D721Med (cell line): ENCODE measurements around the gene SHLD3.

ENCODE experiments used
- DNase-seq: peaks from one replicate; pipeline ENCODE4 v3.0.0; 2011; ENCODE audit warnings: low spot score; ENCODE audit not compliant: insufficient read length
- FAIRE-seq: peaks from 2 replicates; lab custom pipeline; 2011; peaks lifted over from hg19 to GRCh38; lab: Jason Lieb, UNC
- TF ChIP-seq, protein P1 (sequence below): IDR thresholded peaks from 2 replicates; pipeline ENCODE4 v1.5.1; 2012; ENCODE audit warnings: mild to moderate bottlenecking, control low read depth; ENCODE audit not compliant: insufficient read depth; ENCODE audit errors: missing control alignments

SHLD3 gene

DNA sequence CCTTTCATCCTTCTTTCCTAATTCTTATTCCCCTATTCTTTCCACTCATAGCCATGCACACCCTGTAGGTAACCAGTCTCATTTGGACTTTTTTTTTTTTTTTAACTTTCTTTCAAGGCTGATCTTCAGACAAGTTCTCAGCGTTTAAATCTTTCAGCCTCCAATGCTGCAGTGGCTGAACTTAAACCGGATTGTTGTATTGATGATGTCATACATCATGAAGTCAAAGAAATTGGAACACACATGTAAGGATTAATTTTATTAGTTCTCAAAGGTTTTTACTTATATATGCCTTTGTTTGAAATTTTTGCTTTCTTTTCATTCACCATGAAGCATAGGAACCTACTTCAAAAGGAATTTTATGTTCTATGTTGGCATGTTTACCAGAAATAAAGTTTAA is 22.1 kb downstream of the SHLD3 start:
- TF ChIP-seq, protein P1, sequence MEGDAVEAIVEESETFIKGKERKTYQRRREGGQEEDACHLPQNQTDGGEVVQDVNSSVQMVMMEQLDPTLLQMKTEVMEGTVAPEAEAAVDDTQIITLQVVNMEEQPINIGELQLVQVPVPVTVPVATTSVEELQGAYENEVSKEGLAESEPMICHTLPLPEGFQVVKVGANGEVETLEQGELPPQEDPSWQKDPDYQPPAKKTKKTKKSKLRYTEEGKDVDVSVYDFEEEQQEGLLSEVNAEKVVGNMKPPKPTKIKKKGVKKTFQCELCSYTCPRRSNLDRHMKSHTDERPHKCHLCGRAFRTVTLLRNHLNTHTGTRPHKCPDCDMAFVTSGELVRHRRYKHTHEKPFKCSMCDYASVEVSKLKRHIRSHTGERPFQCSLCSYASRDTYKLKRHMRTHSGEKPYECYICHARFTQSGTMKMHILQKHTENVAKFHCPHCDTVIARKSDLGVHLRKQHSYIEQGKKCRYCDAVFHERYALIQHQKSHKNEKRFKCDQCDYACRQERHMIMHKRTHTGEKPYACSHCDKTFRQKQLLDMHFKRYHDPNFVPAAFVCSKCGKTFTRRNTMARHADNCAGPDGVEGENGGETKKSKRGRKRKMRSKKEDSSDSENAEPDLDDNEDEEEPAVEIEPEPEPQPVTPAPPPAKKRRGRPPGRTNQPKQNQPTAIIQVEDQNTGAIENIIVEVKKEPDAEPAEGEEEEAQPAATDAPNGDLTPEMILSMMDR: no peak
- no peak for FAIRE-seq
- DNase-seq: no peak

DNA sequence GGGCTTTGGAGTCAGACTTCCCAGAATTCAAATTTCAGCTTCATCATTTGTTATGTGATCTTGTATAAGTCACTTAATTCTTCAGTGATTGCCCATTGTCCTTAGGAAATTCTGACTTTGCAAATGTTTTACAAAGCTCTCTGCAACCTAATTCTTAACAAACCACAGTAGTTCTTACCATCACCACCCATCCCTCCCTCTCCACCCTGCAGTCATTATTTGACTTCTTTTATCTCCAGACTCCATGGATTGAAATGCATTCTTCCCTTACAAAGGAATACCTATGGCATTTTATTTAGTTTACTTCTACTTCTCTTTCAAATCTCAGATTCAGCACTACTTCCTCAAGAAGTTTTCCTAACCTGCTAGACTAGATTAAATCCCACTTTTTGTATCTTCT is 23.1 kb downstream of the SHLD3 start:
- no peak for DNase-seq
- TF ChIP-seq, protein P1: no peak
- no peak for FAIRE-seq

DNA sequence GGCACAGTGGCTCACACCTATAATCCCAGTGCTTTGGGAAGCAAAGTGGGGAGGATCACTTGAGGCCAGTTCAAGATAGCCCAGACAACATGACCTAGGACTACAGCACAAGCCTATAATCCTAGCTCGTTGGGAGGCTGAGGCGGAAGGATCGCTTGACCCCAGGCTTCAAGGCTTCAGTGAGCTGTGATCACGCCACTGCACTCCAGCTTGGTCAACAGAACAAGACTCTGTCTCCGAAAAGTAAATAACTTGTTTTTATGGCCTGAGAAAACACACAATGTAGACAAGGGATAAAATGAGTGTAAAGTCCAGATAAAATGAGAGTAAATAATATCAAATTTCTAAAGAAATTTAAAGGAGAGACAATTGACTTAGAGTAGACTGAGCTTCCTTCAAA is 26.3 kb downstream of the SHLD3 start:
- DNase-seq (no peak), FAIRE-seq (no peak)
- TF ChIP-seq, protein P1: no peak

DNA sequence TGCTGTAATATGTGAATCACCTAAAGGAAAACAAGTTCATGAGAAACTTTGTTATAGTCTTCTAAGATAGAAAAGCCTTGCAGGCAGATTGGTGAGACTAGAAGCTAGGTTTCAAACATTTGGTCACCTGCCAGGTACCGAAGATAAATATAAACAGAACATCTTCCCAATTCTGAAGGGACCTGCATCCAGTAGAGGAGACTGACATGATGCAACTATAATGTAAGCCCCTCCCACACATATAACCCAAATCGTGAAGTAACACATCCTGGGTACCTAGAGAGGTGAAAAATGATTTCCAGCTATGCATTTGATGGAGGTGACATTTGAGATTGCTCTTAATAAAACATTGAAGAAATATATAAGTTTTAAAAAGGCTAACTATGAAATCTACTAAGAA is 29.9 kb downstream of the SHLD3 start:
- TF ChIP-seq, protein P1: no peak
- no peak for DNase-seq
- FAIRE-seq: no peak

DNA sequence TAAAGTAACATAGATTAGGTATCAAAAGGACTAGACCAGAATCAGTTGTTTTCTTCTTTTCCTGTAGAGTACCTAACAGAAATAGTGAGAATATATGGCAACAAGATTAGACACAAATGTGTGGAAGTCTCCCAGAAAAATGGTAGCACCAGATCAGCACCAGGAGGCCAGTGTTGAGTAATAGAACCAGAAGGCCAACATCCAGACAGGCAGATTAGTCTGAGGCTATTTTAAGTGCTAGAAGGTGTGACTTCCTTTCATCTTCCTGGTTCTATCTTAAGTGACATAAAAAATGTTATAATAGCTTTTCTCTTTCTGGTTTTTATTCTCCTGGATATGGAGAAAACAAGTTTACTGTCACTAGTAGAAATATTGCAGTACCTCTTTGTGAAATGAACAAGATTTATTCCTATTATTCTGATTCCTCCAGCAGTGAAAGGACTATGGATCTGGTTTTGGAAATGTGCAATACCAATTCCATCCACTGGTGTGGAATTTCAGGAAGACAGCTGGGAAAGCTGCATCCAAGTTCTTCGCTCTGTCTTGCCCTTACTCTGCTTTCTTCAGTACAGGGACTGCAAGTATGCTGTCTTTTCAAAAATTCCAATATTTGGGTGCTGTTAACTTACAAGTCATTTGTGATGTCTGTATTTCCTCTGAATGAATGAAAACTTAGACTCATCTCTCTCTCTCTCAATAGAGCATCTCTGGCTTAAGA is 39.1 kb downstream of the SHLD3 start:
- DNase-seq (no peak), FAIRE-seq (peak; percentile 21)
- TF ChIP-seq, protein P1: peak; percentile 21

DNA sequence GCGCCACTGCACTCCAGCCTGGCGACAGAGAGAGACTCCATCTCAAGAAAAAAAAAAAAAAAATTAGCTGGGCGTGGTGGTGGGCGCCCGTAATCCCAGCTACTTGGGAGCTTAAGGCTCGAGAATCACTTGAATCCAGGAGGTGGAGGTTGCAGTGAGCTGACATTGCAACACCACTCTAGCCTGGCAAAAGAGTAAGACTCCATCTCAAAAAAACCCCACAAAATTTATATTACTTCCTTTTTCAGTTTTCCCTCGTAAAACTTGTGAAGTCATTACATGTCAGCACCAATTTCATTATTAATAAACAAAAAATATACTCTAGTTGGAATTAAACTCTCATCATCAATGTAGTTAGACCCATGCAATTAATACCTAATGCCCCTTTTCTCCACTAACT is 43.9 kb downstream of the SHLD3 start:
- TF ChIP-seq, protein P1: no peak
- FAIRE-seq: no peak
- DNase-seq: no peak

DNA sequence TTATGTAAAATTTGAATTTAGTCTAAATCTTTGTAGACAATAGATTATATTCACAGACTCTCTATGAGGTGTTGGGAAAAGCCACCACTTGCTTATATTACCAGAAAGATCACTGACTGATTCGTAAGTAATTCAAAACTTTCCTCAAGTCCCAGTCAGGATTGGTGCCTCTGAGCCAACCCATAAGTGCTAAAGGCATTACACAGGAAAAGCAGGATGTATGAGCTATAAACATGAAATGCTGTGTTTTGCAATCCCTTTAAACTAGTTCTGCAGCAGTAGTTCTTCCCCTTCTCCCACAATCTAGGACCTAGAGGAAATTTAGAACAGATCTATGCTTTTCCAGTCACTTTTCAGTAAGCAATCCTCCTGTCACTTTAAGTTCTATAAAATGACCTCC is 48.0 kb downstream of the SHLD3 start:
- no peak for FAIRE-seq
- DNase-seq: no peak
- TF ChIP-seq, protein P1: no peak
